Osteocyte (in vitro differentiated cells): ENCODE data around the gene VTCN1. TPM values are rescaled to one million over a fixed set of nuclear protein-coding genes. Genes with fewer than 3 reads are reported as not detected.

Experiments
- DNase-seq: peaks from one replicate; pipeline ENCODE4 v3.0.0; 2021; ENCODE audit warnings: mixed read lengths; ENCODE audit not compliant: unreplicated experiment; ENCODE audit errors: extremely low spot score
- H3K27ac Mint-ChIP-seq: one replicate; pipeline ENCODE4 v1.8.0; 2021; ENCODE audit warnings: mild to moderate bottlenecking, mixed read lengths; ENCODE audit not compliant: unreplicated experiment
- H3K27me3 Mint-ChIP-seq: one replicate; pipeline ENCODE4 v1.8.0; 2021; ENCODE audit warnings: mixed read lengths; ENCODE audit not compliant: unreplicated experiment
- H3K36me3 Mint-ChIP-seq: one replicate; pipeline ENCODE4 v1.8.0; 2021; ENCODE audit warnings: mixed read lengths; ENCODE audit not compliant: unreplicated experiment
- H3K4me1 Mint-ChIP-seq: one replicate; pipeline ENCODE4 v1.8.0; 2021; ENCODE audit warnings: mixed read lengths; ENCODE audit not compliant: unreplicated experiment
- H3K4me3 Mint-ChIP-seq: one replicate; pipeline ENCODE4 v1.8.0; 2021; ENCODE audit warnings: mild to moderate bottlenecking, moderate library complexity, mixed read lengths; ENCODE audit not compliant: unreplicated experiment
- H3K9me3 Mint-ChIP-seq: one replicate; pipeline ENCODE4 v1.8.0; 2021; ENCODE audit warnings: mixed read lengths; ENCODE audit not compliant: unreplicated experiment
- CTCF ChIP-seq: fragments of 200-600 bp; sonication (generic); IDR thresholded peaks from 2 replicates; pipeline ENCODE4 v1.5.0; 2021; ENCODE audit warnings: antibody characterized with exemption, mild to moderate bottlenecking, moderate library complexity
- total RNA-seq: library from RNA; stranded (reverse); gene quantifications from 2 replicates; pipeline ENCODE4 v1.2.1, GENCODE V29; 2021

Gene VTCN1
- total RNA-seq, 1 donor from 2014 or later = not detected

GRCh38 chr1:117237726-117238381 lies 27.1 kb upstream of the VTCN1 start:
- no peak for TF ChIP-seq CTCF
- Mint-ChIP-seq H3K4me1 (peaks cover 3% of the 10 kb centered on the region), H3K27me3 (peaks cover 13% of the 10 kb centered on the region), H3K4me3 (no peak overlapping the region), H3K27ac (no peak overlapping the region), H3K36me3 (no peaks in the 10 kb centered on the region), H3K9me3 (peaks cover 3% of the 10 kb centered on the region)
- DNase-seq = peak; percentile 2

GRCh38 chr1:117235863-117236465 lies 25.2 kb upstream of the VTCN1 start:
- Mint-ChIP-seq H3K4me1 (peaks cover 3% of the 10 kb centered on the region), H3K27me3 (peaks cover 4% of the 10 kb centered on the region), H3K27ac (no peak overlapping the region), H3K36me3 (no peaks in the 10 kb centered on the region), H3K4me3 (no peak overlapping the region), H3K9me3 (peaks cover 4% of the 10 kb centered on the region)
- no peak for TF ChIP-seq CTCF
- DNase-seq = peak; percentile 38

- Mint-ChIP-seq H3K4me3 (no peak overlapping the region), H3K36me3 (no peaks in the 10 kb centered on the region), H3K27ac (no peak overlapping the region), H3K4me1 (peaks cover 2% of the 10 kb centered on the region), H3K27me3 (peaks cover 4% of the 10 kb centered on the region), H3K9me3 (peaks cover 4% of the 10 kb centered on the region)
- no peak for DNase-seq
- TF ChIP-seq CTCF = no peak
Observed at GRCh38 chr1:117232531-117232930, 21.8 kb upstream of the VTCN1 start.

GRCh38 chr1:117231748-117232373 lies 21.1 kb upstream of the VTCN1 start:
- peaks cover 4% of the 10 kb centered on the region for H3K27me3 Mint-ChIP-seq
- no peaks in the 10 kb centered on the region for H3K4me1 Mint-ChIP-seq

More at GRCh38 chr1:117231748-117232373, 21.1 kb upstream of the VTCN1 start:
- Mint-ChIP-seq H3K9me3 (peaks cover 4% of the 10 kb centered on the region), H3K4me3 (no peak overlapping the region), H3K27ac (no peak overlapping the region), H3K36me3 (no peaks in the 10 kb centered on the region)
- no peak for DNase-seq
- no peak for TF ChIP-seq CTCF
